NK-92 treated with Interleukin-12 subunit alpha and Interleukin-12 subunit beta, amount 100 ng/mL, for 24 hours (cell line): ENCODE measurements around the gene L1CAM.

Source experiments
- DNase-seq: peaks from one replicate; lab custom pipeline; 2025; lab: John Stamatoyannopoulos, UW

L1CAM gene

DNA sequence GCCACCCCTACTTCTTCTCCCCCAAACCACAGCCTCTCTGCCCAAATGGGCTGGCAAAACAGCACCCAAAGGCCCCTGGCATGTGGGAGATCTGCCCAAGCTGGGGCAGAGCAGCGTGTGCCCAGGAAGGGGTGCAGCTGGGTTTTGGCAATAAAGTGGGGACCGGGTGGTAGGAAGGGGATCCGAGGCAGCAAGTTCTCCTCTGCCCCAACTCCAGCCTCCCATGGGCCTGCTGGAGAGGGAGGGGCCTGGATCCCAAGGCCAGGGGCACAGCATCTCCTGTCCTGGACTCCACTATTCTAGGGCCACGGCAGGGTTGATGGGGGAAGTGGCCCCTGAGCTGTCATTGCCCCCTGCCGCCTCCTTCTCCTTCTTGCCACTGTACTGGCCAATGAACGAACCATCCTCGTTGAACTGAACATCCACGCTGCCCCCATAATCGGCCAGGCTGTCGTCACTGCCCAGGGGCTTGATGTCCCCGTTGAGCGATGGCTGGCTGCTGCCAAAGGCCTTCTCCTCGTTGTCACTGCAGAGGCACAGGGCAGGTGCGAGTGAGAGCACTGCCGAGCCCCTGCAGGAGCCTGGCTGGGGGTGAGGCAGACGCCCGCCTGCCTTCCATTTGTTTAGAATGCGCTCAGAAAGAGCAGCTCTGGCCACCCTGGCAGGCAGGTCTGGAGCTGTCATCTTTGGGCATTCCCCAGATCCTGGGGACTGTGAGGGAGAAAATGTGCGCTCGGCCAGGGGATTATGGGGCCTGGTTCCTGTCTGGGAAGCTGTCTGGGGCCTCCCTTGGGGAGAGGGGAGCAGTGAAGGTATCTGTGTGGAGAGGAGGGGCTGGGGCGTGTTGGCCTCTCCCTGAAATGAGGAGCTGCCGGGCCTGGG lies 23.4 kb downstream of the L1CAM start:
- no peak for DNase-seq

DNA sequence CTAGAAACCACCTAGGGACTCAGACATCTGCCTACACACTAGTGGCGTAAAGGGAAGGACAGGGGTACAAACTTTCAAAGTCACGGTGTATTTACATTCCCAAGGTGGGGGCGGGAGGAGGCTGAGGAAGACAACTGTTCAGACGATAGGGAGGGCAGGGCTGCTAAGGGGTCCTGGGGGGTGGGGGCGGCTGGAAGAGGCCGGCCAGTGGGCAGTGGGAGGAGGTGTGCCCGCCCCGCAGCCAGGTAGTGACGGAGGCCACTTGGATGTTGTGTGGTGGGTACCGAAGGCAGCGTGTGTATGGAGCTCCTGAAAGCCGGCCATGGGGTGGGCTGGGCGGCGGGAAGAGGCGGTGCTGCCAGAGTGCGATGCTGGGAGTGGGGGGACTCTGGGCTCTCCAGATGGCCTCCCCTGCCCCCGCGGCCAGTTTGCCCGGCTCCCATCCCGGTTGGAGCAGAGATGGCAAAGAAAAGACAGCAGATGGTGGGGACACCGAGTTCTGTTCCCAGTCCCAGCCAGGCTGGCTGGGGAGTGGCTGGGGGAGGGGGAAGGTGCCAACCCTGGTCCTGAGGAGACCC lies 24.2 kb downstream of the L1CAM start:
- DNase-seq = no peak

DNA sequence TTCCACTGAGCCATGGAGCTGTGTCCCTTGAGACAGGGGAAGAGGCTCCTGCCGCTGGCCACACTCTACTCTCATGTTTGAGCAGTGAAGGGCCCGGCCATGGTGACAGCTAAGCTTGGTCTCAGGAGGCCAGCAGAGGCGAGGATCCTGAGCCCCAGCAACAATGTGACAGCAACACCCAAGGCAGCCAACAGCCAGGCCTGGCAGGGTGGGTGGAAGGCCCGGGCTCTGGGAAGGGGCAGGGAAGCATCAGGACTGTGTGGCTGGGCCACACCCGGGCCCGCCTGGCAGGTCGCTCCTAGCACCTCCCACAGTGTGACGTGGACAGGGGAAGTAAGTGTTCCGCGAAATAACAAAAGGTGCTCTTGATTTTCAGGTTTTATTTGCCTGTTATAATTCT lies 24.8 kb downstream of the L1CAM start:
- DNase-seq = no peak

DNA sequence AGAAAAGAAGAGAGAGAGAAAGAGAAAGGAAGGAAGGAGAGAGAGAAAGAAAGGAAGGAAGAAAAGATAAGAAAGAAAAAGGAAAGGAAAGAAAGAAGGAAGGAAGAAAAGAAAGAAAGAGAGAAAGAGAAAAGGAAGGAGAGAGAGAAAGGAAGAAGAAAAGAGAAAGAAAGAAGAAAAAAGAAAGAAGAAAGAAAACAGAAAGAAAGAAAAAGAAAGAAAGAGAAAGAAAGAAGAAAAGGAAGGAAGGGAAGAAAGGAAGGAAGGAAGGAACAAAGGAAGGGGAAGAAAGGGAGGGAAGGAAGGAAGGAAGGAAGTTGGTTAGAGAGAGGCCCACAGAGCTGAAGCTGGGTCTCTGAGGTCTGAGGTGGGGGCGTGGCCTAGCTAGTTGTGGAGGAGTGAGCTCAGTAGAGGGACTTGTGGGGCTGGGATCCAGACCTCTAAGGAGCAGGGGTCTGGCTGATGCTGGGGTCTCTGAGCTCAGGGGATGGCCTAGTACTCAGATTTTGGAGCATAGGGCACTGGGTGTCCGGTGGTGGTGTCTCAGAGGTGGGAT lies 28.5 kb downstream of the L1CAM start:
- no peak for DNase-seq

DNA sequence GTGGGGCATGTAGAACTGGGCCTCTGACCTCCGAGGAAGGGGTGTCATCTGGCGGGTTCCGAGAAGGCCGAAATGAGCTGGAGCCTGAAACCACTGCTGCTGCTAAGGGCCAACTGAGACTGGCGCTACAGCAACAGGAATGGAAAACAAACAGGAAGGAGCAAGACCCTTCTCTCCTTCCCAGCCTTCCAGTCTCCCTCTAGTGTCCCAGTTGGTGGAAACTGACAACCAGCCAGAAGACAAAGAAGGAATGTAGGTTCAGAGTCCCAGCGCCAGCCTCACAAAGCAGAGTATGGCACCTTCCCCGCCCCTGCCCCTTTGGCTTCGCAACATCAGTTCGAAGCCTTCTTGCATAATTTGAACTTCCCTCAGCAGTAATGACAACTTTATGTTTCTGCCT lies 31.3 kb downstream of the L1CAM start:
- no peak for DNase-seq

DNA sequence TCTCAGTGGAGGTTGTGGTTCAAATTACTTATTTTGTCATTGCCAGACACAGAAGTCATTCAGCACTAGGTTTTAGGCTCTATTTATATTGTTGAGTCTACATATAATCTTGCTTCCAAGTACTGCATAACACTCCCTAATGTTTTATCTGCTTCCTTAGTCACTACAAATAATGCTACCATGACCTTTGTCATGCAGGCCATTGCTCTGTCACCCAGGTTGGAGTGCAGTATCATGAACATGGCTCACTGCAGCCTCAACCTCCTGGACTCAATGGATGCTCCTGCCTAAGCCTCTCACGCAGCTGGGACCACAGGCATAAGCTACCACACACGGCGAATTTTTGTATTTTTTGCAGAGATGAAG lies 32.1 kb downstream of the L1CAM start:
- DNase-seq = no peak

DNA sequence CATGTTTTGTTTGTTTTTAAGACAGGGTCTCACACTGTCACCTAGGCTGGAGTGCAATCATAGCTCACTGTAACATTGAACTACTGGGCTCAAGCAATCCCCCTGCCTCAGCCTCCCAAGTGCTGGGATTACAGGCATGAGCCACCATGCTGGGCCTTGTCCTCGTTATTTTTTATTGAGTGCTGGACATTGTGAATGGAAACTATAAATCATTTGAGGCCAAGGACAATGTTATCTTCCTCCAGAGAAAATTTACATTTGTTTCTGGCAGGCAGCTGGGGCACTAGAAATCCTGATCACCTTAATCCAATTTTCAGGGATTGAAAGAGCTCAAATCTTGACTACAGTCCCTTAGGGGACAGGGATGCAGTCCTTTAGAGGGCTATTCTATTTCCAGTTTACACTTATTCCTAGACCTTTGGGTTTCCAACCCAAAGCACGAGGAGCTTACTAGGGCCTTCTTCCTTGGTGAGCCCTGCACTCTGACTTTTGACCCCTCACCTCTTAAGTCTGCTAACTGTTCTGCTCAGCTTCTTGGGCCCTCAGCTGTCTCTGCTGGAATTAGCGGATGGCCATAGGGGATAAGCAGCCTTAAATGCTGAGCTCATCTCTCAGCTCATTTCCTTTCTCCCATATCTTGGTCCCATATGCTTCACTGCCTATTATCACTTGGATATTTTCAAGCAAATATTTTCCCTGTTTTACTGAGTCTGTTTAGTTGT lies 32.6 kb downstream of the L1CAM start:
- no peak for DNase-seq

DNA sequence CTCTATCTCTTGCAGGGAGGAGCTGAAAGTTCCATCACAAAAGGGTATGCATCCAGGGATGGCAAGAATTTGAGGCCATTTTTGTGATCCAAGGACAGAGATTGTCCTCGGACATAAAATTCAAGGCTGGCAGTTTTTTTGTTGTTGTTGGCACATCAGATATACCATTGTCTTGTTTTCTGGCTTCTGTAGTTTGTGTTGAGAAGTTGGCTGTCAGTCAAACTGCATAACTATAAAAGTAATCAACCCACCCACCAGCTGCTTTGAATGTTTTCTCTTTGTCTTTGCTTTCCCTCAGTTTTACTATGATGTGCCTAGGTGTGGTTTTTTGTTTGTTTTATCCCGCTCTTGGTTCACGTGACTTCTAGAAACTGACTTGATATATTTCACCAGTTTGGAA lies 34.0 kb downstream of the L1CAM start:
- no peak for DNase-seq

DNA sequence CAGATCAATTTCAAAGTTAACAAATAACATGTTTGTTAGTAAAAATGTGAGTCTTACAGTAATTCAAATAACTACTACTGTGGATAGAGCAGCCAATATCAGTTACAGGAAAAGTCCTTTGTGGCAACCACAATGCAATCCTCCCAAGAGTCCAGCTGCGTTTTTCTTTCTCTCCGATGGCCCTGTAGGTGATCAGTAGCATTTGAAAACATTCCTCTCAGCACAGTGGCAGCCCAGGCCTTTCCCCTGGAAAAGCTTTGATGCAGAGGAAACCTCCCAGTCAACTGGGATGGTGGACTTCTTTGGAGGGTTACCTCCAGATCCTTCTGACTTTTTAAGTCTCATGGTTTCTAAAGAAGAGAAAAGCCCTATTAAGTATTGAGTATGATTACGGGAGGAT lies 37.6 kb downstream of the L1CAM start:
- no peak for DNase-seq

DNA sequence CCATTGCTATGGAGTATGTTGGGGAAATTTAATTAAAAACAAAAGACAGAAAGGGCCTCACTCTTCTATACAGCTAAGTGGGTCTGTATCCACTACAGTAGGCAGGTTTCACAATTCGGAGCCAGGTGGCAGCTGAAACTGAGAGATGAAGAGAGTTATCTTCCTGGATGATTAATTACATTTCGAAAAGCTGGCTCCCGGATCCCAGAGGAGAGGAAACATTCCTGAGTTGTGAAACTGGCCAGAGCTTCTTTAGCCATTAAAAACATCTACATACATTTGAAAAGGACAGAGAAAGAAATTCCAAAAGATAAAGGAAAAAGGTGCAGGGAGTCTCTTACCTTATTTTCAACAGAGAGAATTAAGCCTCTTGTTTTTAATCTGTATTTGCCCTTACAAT lies 40.1 kb downstream of the L1CAM start:
- no peak for DNase-seq

DNA sequence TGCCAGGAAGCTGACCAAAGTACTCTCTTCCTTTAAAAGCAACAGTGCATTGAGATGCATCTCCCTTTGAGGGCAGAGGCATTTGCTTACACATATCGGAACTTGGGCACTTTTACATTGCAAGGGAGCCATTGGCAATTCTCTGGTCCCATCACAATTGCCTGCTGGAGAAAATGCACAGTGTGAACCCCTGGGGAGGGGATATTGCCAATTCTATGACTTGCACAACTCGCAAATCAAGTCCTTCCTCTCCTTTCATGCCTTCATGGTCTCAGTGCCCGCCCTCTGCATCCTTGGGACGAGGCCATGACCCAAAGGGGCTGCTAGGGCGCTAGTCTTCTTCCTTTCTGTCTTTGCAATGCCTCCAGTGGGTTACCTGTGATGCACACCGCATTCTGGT lies 40.8 kb downstream of the L1CAM start:
- DNase-seq = no peak

DNA sequence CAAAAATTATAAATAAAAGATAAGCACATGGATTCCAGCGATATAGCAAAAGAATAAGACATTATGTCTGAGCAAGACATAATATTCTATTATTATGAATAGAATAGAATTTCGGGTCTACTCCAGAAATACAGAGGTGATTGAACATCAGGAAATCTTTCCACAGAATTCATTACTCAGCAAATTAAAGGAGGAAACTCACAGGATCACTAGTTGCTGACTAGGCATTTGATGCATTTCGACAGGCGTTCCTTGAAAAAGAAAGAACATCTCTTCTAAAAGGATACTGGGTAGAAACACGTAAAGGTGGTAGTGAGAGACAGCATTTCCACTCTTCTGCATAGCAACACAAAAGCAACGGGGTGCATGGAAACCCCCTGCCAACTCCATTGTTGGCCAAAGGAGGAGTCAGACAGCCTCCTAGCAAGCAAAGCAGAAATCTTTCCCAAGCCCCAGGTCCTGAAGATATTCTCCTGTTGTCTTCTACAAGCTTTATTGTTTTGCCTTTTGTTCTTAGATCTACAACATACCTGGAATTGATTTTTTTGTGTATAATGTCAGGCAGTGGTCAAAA lies 41.4 kb downstream of the L1CAM start:
- no peak for DNase-seq

DNA sequence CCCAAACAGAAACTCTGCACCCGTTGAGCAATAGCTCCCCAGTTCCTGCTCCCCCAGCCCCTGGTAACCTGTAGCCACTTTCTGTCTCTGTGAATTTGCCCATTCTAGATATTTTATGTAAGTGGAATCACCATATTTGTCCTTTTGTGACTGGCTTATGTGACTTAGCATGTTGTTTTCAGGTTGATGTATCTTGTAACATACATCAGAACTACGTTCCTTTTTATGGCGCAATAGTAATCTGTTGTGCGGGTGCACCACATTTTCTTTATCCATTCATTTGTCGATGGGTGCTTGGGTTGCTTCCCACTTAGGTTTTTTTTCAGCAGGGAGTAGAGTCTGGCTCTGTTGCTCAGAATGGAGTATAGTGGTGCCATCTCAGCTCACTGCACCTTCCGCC lies 49.1 kb downstream of the L1CAM start:
- no peak for DNase-seq

DNA sequence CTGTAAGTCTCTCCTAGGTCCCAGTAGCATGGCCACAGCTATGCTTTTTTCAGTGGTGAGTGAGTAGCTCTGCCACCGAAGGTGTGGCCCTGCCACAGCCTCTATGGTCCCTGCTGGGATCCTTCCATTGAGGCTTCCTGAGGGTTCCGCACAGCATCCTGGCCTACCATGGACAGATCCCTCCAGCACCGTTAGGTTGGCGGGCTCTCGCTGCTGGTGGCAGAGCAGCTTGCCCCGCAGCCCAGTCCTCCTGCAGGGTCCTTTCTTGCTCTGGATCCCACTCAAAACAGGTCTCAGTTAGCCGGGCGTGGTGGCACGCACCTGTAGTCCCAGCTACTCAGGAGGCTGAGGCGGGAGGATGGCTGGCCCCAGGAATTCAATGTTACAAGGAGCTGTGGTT lies 53.2 kb downstream of the L1CAM start:
- no peak for DNase-seq

DNA sequence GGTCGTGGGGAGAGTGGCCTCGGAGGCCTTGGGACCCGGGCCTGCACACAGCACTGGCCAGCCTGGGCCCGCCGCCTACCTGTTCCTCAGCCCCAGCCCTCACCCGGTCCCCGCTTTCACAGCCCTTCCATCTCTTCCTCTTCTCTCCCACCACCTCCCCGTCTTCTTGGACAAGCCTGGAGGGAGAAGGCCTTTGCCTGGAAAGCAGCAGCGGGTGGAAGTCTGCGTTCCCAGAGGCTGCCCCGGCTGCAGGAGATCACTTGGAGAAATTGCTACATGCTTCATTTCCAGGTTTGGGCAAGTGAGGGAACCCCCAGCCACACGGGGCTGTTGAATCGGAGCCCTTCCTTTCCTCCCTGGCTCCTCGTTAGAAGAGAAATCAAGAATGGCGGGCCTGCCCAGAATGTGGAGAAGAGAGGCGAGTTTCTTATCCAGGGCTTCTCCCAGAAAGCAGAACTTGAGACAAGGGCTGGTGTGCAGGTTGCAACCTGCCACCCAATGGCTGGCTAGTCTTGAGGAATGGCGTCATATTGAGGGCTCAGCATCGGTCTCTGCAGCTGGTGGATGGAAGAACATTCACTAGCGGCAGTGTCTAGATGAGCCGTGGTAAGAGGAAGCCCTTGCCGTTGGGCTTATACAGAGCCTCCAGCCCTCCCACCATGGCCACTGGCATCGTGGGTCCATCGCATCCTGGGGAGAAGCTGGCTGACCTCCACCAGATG lies 54.4 kb downstream of the L1CAM start:
- no peak for DNase-seq

DNA sequence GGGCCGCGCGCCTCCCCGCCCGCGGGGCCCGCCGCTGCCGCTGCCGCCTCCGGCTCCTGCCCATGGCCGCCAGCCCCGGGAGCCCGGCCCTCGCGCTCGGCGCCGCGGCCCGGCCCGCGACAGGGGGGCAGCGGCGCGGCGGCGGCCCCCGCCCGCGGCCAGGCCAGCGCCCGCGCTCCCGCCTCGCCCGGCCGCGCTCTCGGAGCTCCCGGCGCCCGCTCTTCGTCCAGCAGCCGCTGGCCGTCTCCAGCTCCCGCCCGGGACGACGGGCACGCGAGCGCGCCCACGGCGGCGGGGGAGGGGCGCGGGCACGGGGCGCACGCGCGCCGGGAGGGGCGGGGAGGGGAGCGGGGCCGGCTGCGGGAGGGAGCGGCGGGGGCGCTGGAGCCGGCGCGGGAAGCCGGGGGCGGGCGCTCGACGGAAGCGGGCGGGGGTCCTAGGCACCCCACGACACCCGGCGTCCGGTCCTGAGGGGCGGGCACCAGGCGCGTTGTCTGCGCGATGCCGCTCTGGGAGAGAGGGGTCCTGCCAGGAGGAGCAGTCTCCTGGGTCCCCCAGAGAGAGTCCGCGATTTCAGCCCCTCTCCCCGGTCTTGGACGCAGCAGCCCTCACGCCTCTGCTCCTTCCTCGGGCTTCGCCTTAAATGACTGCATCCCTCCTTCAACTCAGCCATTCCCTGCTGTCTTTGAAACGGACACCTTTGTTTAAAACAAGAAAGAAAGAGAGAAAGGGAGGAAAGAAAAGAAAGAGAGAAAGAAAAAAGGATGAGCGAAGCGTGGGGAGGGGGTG lies 55.1 kb downstream of the L1CAM start:
- DNase-seq = no peak

DNA sequence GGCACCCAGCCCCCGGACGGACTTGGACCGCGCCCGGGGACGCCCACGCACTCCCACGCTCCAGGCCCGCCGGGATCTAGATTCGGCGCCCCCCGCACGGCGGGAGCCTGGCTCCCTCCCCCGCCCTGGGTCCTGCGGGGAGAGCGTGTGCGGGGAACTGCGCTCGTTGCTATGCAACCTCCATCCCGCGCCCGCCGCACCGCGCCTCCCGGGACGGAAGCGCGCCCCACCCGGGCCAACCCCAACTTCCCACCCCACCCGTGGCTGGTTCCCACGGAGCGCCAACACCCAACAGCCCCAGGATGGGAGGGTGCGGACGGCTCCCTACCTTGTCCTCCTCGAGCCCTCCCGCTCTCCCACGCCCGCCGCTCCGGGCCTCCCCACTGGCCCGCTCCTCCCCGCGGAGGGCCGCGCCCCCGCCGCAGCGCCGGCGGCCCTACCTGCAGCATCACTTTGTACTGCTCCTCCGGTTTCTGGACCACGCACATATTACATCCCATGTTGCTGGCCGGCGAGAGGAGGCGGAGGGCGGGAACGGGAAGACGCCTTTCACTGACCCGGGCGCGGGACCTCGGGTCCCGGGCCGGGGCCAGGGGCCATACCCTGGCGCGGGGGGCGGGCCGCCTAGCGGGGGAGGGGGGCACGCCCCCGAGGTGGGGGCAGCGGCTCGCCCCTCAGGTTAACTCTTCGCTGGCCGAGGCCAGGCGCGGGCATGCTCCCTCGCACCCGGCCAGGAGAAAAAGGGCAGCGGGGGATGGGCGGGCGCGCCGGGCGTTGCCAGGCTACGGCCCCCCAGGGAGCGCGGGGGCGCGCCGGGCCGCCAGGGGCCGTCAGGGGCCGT lies 56.0 kb downstream of the L1CAM start, which contains the start of gene PDZD4:
Gene PDZD4 (minus strand): TSS at position 746 of the 841 bp plus-strand sequence. CDS start 246 bp downstream, at position 500.
- DNase-seq = no peak

DNA sequence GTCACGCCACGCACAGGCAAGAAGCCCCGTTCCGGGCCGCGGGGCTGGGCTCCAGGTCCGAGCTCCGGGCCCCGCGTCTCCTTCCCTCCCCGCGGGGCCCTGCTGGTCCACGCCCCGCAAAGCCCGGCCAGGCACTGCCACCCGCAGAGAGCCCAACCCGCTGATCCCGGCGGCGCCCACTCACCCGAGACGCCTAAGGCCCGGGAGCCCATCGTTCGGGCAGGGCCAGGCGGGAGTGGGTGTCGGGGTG lies 56.5 kb downstream of the L1CAM start:
- DNase-seq = no peak

DNA sequence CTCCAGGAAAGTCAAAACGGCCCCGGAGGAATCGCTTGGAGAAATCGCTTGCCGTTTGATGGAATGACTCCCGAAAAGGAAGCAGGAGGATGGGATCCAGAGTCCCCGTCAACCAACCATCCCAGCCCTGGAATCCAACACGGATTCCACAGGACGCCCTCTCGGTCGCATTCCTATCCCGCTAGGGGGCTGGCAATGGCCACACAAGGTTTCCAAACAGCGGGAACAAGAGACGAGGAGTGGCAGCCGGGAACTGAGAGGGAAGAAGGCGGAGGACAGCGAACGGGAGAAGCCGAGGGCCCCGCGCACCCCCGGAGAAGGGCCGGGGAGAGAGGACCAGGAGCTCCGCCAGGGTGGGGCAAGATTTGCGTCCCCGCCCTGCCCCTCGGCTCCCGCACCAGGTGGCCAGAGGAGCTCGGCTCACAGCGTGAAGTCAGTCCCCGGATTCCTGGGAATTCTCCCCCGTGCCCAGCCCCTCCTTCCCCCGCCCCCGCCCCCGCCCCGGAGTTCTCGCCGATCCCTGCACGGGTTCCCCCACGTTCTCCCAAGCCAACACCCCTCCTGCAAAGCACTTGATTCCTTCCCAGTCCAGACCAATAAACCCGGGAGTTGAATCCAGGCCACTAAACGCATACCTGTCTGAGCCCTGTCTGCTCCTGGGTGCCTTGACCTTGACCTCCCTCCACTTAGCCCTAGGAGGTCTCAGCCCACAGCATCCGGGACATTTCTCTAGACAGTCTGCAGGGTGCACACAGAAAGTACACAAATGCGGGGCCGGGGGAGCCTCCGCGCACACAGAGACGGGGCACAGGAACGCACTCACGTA lies 57.0 kb downstream of the L1CAM start:
- DNase-seq = no peak
